ENCODE data around the gene PTCD2.

PTCD2 gene

DNA sequence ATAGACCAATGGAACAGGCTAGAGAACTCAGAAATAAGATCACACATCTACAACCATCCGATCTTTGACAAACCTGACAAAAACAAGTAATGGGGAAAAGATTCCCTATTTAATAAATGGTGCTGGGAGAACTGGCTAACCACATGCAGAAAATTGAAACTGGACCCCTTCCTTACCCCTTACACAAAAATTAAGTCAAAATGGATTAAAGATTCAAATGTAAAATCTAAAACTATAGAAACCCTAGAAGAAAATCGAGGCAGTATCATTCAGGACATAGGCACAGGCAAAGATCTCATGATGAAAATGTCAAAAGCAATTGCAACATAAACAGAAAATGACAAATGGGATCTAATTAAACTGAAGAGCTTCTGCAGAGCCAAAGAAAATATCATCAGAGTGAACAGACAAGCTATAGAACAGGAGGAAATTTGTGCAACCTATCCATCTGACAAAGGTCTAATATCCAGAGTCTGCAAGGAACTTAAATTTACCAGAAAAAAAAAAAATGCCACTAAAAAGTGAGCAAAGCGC is 43.9 kb upstream of the PTCD2 start:
- Histone ChIP-seq H3K4me1 (ENCODE audit: control insufficient read depth, insufficient read depth, low read length) (peaks cover 6% of the 10 kb centered on the region), H3K36me3 (ENCODE audit: control insufficient read depth in 2 of 2, insufficient read depth in 1 of 2, low read length in 2 of 2) (no peaks in the 10 kb centered on the region; a peak in 2 of 3 replicates), H3K4me3 (ENCODE audit: low read depth, low read length) (no peak overlapping the region), H3K27ac (ENCODE audit: extremely low read depth, low read depth, low read length) (no peak overlapping the region), H3K9me3 (ENCODE audit: control insufficient read depth, insufficient read depth, low read depth, low read length) (no peaks in the 10 kb centered on the region)
- no peak for TF ChIP-seq ZNF221 (tag by site-specific recombination; IDR thresholded peaks at IDR 0.05; ENCODE audit: borderline replicate concordance)
- peak; percentile 33; the same call in 1 of the 2 replicates for TF ChIP-seq PRDM6 (tag by site-specific recombination; IDR thresholded peaks at IDR 0.05)
- TF ChIP-seq ZNF558 (tag by site-specific recombination; IDR thresholded peaks at IDR 0.05) = 0 out of 2 replicates have a peak, but pooled peaks have one; percentile 19
- peak; percentile 75 for TF ChIP-seq WT1 (tag by site-specific recombination; IDR thresholded peaks at IDR 0.05)
- no peak for TF ChIP-seq GLI2 (tag by site-specific recombination; IDR thresholded peaks at IDR 0.05; ENCODE audit: borderline replicate concordance, low read depth)
- peak; percentile 51; the same call in 1 of the 2 replicates for TF ChIP-seq OSR2 (tag by site-specific recombination; IDR thresholded peaks at IDR 0.05)
- TF ChIP-seq ZBTB44 (tag by site-specific recombination; IDR thresholded peaks at IDR 0.05) = 0 out of 2 replicates have a peak, but pooled peaks have one; percentile 55
- POLR2A ChIA-PET = no interaction called here
- CTCF ChIA-PET = no interaction called here

- H3K27ac ChIP-seq (ENCODE audit: extremely low read depth, low read depth, low read length) = peak overlapping the region; percentile 50; the same call in 1 of the 2 replicates
- ChIA-PET POLR2A (no interaction called here), CTCF (interaction anchor here (0.8 to 3.8 kb wide), 5 partner anchors 12 to 501 kb away, joined by 3 to 18 read pairs (median 4); no protein-coding TSS in a partner anchor)
Observed at GRCh38 chr5:72280581-72281069, 39.5 kb upstream of the PTCD2 start.

GRCh38 chr5:72281430-72281763 is 38.8 kb upstream of the PTCD2 start:
- Histone ChIP-seq H3K4me3 (ENCODE audit: low read depth, low read length) (no peak overlapping the region), H3K27ac (ENCODE audit: extremely low read depth, low read depth, low read length) (peak overlapping the region; percentile 50), H3K9me3 (ENCODE audit: control insufficient read depth, insufficient read depth, low read depth, low read length) (no peaks in the 10 kb centered on the region), H3K36me3 (ENCODE audit: control insufficient read depth in 2 of 2, insufficient read depth in 1 of 2, low read length in 2 of 2) (no peaks in the 10 kb centered on the region; a peak in 1 of 3 replicates), H3K4me1 (ENCODE audit: control insufficient read depth, insufficient read depth, low read length) (peaks cover 21% of the 10 kb centered on the region)
- POLR2A ChIA-PET = interaction anchor here (1.7 kb wide), 1 partner anchor 39 kb away, joined by 4 read pairs; the partner anchor contains the start of genes MRPS27 and PTCD2
- CTCF ChIA-PET = interaction anchor here (1.3 to 3.8 kb wide), 2 partner anchors 13 to 502 kb away, joined by 4 to 18 read pairs; no protein-coding TSS in a partner anchor
- TF ChIP-seq ZNF514 (tag by site-specific recombination; IDR thresholded peaks at IDR 0.05) = no peak
- no peak for TF ChIP-seq ZNF423 (tag by site-specific recombination; IDR thresholded peaks at IDR 0.05)
- TF ChIP-seq KLF1 (tag by site-specific recombination; IDR thresholded peaks at IDR 0.05) = no peak
- TF ChIP-seq ZNF624 (tag by site-specific recombination; IDR thresholded peaks at IDR 0.05) = no peak
- no peak for TF ChIP-seq ZNF391 (tag by site-specific recombination; IDR thresholded peaks at IDR 0.05; ENCODE audit: borderline replicate concordance, low read depth)
- TF ChIP-seq ZNF777 (tag by site-specific recombination; IDR thresholded peaks at IDR 0.05; ENCODE audit: borderline replicate concordance) = no peak
- no peak for TF ChIP-seq ZNF248 (tag by site-specific recombination; IDR thresholded peaks at IDR 0.05)
- TF ChIP-seq ZNF76 (tag by site-specific recombination; IDR thresholded peaks at IDR 0.05; ENCODE audit: borderline replicate concordance, low read depth) = no peak
- no peak for TF ChIP-seq ZBTB26 (tag by site-specific recombination; optimal IDR thresholded peaks at IDR 0.05)
- no peak for TF ChIP-seq MZF1 (tag by site-specific recombination; IDR thresholded peaks at IDR 0.05; ENCODE audit: borderline replicate concordance)
- TF ChIP-seq ZNF785 (tag by site-specific recombination; IDR thresholded peaks at IDR 0.05) = no peak

More at GRCh38 chr5:72280581-72281069, 39.5 kb upstream of the PTCD2 start:
- Histone ChIP-seq H3K9me3 (ENCODE audit: control insufficient read depth, insufficient read depth, low read depth, low read length) (no peaks in the 10 kb centered on the region), H3K36me3 (ENCODE audit: control insufficient read depth in 2 of 2, insufficient read depth in 1 of 2, low read length in 2 of 2) (no peaks in the 10 kb centered on the region; a peak in 1 of 3 replicates), H3K4me3 (ENCODE audit: low read depth, low read length) (no peak overlapping the region), H3K4me1 (ENCODE audit: control insufficient read depth, insufficient read depth, low read length) (peaks cover 21% of the 10 kb centered on the region)
- TF ChIP-seq IKZF3 (tag by site-specific recombination; IDR thresholded peaks at IDR 0.05) = peak; percentile 35; the same call in 1 of the 2 replicates
- TF ChIP-seq ZNF157 (tag by site-specific recombination; IDR thresholded peaks at IDR 0.05) = peak; percentile 89
- no peak for TF ChIP-seq ZNF311 (tag by site-specific recombination; IDR thresholded peaks at IDR 0.05; ENCODE audit: borderline replicate concordance)
- TF ChIP-seq ZNF654 (tag by site-specific recombination; IDR thresholded peaks at IDR 0.05; ENCODE audit: low read depth) = peak; percentile 38; the same call in 1 of the 2 replicates
- TF ChIP-seq ZNF560 (tag by site-specific recombination; IDR thresholded peaks at IDR 0.05; ENCODE audit: borderline replicate concordance) = no peak
- TF ChIP-seq CTCF (tag by site-specific recombination; IDR thresholded peaks at IDR 0.05) = peak; percentile 22; the same call in 1 of the 2 replicates
- TF ChIP-seq ZNF335 (tag by site-specific recombination; conservative IDR thresholded peaks at IDR 0.05) = 0 out of 2 replicates have a peak, but pooled peaks have one; percentile 1
- TF ChIP-seq GLI2 (tag by site-specific recombination; IDR thresholded peaks at IDR 0.05; ENCODE audit: borderline replicate concordance, low read depth) = no peak
- peak; percentile 28; the same call in 1 of the 2 replicates for TF ChIP-seq ZNF660 (tag by site-specific recombination; IDR thresholded peaks at IDR 0.05)

Measured in HEK293 (cell line).